ENCODE measurements around the gene TMEM26.

GRCh38 chr10:61486251-61486650 is 33.1 kb upstream of the TMEM26 start:
- TF ChIP-seq, protein P1, sequence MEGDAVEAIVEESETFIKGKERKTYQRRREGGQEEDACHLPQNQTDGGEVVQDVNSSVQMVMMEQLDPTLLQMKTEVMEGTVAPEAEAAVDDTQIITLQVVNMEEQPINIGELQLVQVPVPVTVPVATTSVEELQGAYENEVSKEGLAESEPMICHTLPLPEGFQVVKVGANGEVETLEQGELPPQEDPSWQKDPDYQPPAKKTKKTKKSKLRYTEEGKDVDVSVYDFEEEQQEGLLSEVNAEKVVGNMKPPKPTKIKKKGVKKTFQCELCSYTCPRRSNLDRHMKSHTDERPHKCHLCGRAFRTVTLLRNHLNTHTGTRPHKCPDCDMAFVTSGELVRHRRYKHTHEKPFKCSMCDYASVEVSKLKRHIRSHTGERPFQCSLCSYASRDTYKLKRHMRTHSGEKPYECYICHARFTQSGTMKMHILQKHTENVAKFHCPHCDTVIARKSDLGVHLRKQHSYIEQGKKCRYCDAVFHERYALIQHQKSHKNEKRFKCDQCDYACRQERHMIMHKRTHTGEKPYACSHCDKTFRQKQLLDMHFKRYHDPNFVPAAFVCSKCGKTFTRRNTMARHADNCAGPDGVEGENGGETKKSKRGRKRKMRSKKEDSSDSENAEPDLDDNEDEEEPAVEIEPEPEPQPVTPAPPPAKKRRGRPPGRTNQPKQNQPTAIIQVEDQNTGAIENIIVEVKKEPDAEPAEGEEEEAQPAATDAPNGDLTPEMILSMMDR (IDR thresholded peaks at IDR 0.05; ENCODE audit: control extremely low read depth in 1 of 3, insufficient read depth in 1 of 3, low read depth in 1 of 3, low read length in 3 of 3), result no peak
- TF ChIP-seq, protein P2, sequence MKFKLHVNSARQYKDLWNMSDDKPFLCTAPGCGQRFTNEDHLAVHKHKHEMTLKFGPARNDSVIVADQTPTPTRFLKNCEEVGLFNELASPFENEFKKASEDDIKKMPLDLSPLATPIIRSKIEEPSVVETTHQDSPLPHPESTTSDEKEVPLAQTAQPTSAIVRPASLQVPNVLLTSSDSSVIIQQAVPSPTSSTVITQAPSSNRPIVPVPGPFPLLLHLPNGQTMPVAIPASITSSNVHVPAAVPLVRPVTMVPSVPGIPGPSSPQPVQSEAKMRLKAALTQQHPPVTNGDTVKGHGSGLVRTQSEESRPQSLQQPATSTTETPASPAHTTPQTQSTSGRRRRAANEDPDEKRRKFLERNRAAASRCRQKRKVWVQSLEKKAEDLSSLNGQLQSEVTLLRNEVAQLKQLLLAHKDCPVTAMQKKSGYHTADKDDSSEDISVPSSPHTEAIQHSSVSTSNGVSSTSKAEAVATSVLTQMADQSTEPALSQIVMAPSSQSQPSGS (IDR thresholded peaks at IDR 0.05; ENCODE audit: low read length), result no peak
- TF ChIP-seq HDAC2 (IDR thresholded peaks at IDR 0.05; ENCODE audit: borderline replicate concordance in 1 of 2, low read depth in 2 of 2, low read length in 2 of 2) (no peak), TBP (IDR thresholded peaks at IDR 0.05; ENCODE audit: low read depth, low read length) (no peak), RFX5 (IDR thresholded peaks at IDR 0.05; ENCODE audit: borderline replicate concordance, low read depth, low read length) (no peak), KDM5A (IDR thresholded peaks at IDR 0.05; ENCODE audit: low read length) (no peak), POLR2A (IDR thresholded peaks at IDR 0.05; ENCODE audit: control extremely low read depth in 1 of 2, low read depth in 2 of 2, low read length in 2 of 2) (no peak), KDM1A (IDR thresholded peaks at IDR 0.05; ENCODE audit: borderline replicate concordance, low read length) (no peak), FOSL1 (IDR thresholded peaks at IDR 0.05; ENCODE audit: insufficient read depth, low read depth, low read length) (no peak), EGR1 (IDR thresholded peaks at IDR 0.05; ENCODE audit: borderline replicate concordance, low read depth, low read length) (no peak), NRF1 (IDR thresholded peaks at IDR 0.05; ENCODE audit: low read depth, low read length) (no peak), BRCA1 (IDR thresholded peaks at IDR 0.05; ENCODE audit: low read depth, low read length) (no peak)
